K562 (cell line): ENCODE results near the gene FILIP1L. TPM values are rescaled to one million over a fixed set of nuclear protein-coding genes. Genes with fewer than 3 reads are reported as not detected.

Source experiments
- ATAC-seq: fragments of 200-7000 bp; cut with Tn5 transposase; 3 replicates; pipeline ENCODE4 v1.9.1; 2020; ENCODE audit warnings: moderate library complexity
- BruUV-seq: library from RNA; stranded (reverse); fragments of 400-500 nt; replicated peaks from 2 replicates; lab custom pipeline; 2021; lab: Mats Ljungman, UMichigan
- CTCF ChIA-PET: fragments of 300-600 bp; formaldehyde crosslinking; extraction: SDS; loops from one replicate; lab custom pipeline; 2021; ENCODE audit warnings: low intra/inter-chr PET ratio; lab: Yijun Ruan, JAX
- POLR2A ChIA-PET: fragments of 300-600, 350-650 bp; sonication (Branson Sonifier 250); formaldehyde crosslinking; extraction: SDS; loops from one replicate; lab custom pipeline; 2021; ENCODE audit warnings: antibody characterized with exemption, inconsistent platforms; lab: Yijun Ruan, JAX
- DNase-seq, 4 experiments: peaks; one replicate each; pipeline versions ENCODE4 v3.0.0 to v3.0.0-alpha.2; 2011 to 2018; ENCODE audit warnings: low spot score in 3 of 4, mixed read lengths in 3 of 4; ENCODE audit errors: extremely low read depth in 1 of 4
- FAIRE-seq: peaks from 2 replicates; lab custom pipeline; 2011; peaks lifted over from hg19 to GRCh38; lab: Jason Lieb, UNC
- H2AFZ ChIP-seq: 2 replicates; pipeline ENCODE4 v1.6.0; 2011; ENCODE audit warnings: low read depth, low read length, control low read depth, inconsistent platforms
- H3K27ac ChIP-seq: fragments of 200-600 bp; 3 replicates; pipeline ENCODE4 v1.8.0; 2011; ENCODE audit warnings: low read depth, mild to moderate bottlenecking, control low read depth, inconsistent platforms, low read length, moderate library complexity, mixed read lengths; ENCODE audit errors: extremely low read depth
- H3K27me3 ChIP-seq, 2 experiments: fragments of 300-600 bp in 1 of 2; 2 replicates in 1 of 2; 3 replicates in 1 of 2; pipeline versions ENCODE4 v1.6.0 to v1.8.0; 2011; ENCODE audit warnings: inconsistent platforms in 2 of 2, low read length in 2 of 2, mild to moderate bottlenecking in 1 of 2, mixed read lengths in 1 of 2, moderate library complexity in 1 of 2; ENCODE audit not compliant: control insufficient read depth in 2 of 2, insufficient read depth in 2 of 2
- H3K36me3 ChIP-seq: fragments of 300-600 bp; 3 replicates; pipeline ENCODE4 v1.8.0; 2011; ENCODE audit warnings: mild to moderate bottlenecking, low read length, inconsistent platforms; ENCODE audit not compliant: control insufficient read depth, insufficient read depth
- H3K4me1 ChIP-seq, 2 experiments: fragments of 200-600 bp in 1 of 2; replicated peaks in 1 of 2; 2 replicates in 1 of 2; 3 replicates in 1 of 2; pipeline versions ENCODE4 v1.5.1 to v1.8.0; 2011; ENCODE audit warnings: inconsistent platforms in 2 of 2, low read length in 2 of 2, mild to moderate bottlenecking in 1 of 2, mixed read lengths in 1 of 2, moderate library complexity in 1 of 2; ENCODE audit not compliant: control insufficient read depth in 2 of 2, insufficient read depth in 2 of 2
- H3K4me2 ChIP-seq: 2 replicates; pipeline ENCODE4 v1.6.1; 2011; ENCODE audit warnings: low read length, control low read depth, inconsistent platforms, mixed read lengths; ENCODE audit not compliant: insufficient read depth
- H3K4me3 ChIP-seq: fragments of 200-600 bp; sonication (generic), shearing (Covaris generic); 2 replicates; pipeline ENCODE4 v1.5.1; 2016; ENCODE audit warnings: control low read depth, inconsistent platforms
- H3K79me2 ChIP-seq: fragments of 200-600 bp; 3 replicates; pipeline ENCODE4 v1.8.0; 2011; ENCODE audit warnings: low read length, inconsistent platforms; ENCODE audit not compliant: control insufficient read depth, insufficient read depth
- H3K9ac ChIP-seq, 2 experiments: 2 replicates each; pipeline versions ENCODE4 v1.6.0 to v1.6.1; 2011; ENCODE audit warnings: low read depth in 2 of 2, low read length in 2 of 2, control low read depth in 1 of 2, inconsistent platforms in 1 of 2, mild to moderate bottlenecking in 1 of 2, mixed read lengths in 1 of 2; ENCODE audit not compliant: insufficient read depth in 1 of 2
- H3K9me1 ChIP-seq: one replicate; pipeline ENCODE4 v1.6.0; 2011; ENCODE audit warnings: inconsistent platforms, mild to moderate bottlenecking, low read length, moderate library complexity; ENCODE audit not compliant: control insufficient read depth, insufficient read depth
- H3K9me3 ChIP-seq: replicated peaks from 2 replicates; pipeline ENCODE4 v1.5.1; 2011; ENCODE audit warnings: low read depth, low read length, inconsistent platforms; ENCODE audit not compliant: control insufficient read depth, insufficient read depth
- H4K20me1 ChIP-seq: replicated peaks from 2 replicates; pipeline ENCODE4 v1.6.1; 2011; ENCODE audit warnings: low read length, inconsistent platforms, mixed read lengths; ENCODE audit not compliant: control insufficient read depth, insufficient read depth
- ZFX ChIP-seq: sonication (generic); formaldehyde crosslinking; IDR thresholded peaks from 2 replicates; pipeline ENCODE4 v1.8.0; 2022; ENCODE audit warnings: mild to moderate bottlenecking, missing genetic modification reagents, moderate library complexity
- WGBS: fragments of 100-300 bp; shearing (Covaris generic); methylation state at CpG from one replicate; pipeline ENCODE4 v1.1.6; 2016; ENCODE audit warnings: low coverage, mixed read lengths; ENCODE audit not compliant: insufficient coverage; ENCODE audit errors: missing lambda C conversion rate; 5-methylcytosine and 5-hydroxymethylcytosine counted together
- in situ Hi-C: fragments of 300-500 bp; cut with MboI; formaldehyde crosslinking; loops from 4 replicates; pipeline ENCODE4 v1.15.0; 2018; ENCODE audit warnings: inconsistent platforms, mixed read lengths
- intact Hi-C: fragments of 100-400 bp; cut with micrococcal nuclease; formaldehyde crosslinking; loops from 2 replicates; pipeline ENCODE4 v1.14.2; 2022
- polyA plus RNA-seq, 8 experiments: library from polyadenylated mRNA; depleted of rRNA in 4 of 8; stranded (reverse) in 5 of 8; unstranded in 3 of 8; fragments of >200 nt; fragmentation: Nextera tagmentation in 2 of 8; fragmentation: Illumina TruSeq in 1 of 8; extraction: Ambion mirVana in 2 of 8; extraction: Trizol in 1 of 8; gene quantifications; 2 replicates each; pipeline versions ENCODE4 v1.2.1 to v1.2.3, GENCODE V29; 2011 to 2014; ENCODE audit warnings: inconsistent platforms in 1 of 8, missing spikeins in 1 of 8
- total RNA-seq, 7 experiments: library from RNA; depleted of rRNA in 6 of 7; stranded (reverse); fragments of >200 nt in 6 of 7; fragmentation: Illumina TruSeq in 2 of 7; extraction: Trizol in 2 of 7; gene quantifications; 2 replicates each; pipeline versions ENCODE4 v1.2.1 to v1.2.3, GENCODE V29; 2011 to 2021; ENCODE audit warnings: low replicate concordance in 1 of 7
- TF ChIP-seq, protein P1 (sequence below), 2 experiments: fragments of 200-800 bp in 1 of 2; sonication (Bioruptor generic) in 1 of 2; sonication (generic) in 1 of 2; formaldehyde crosslinking in 1 of 2; IDR thresholded peaks in 1 of 2; conservative IDR thresholded peaks in 1 of 2; 2 replicates each; pipeline versions ENCODE4 v1.5.0 to v1.6.1; 2016 to 2020; ENCODE audit warnings: missing compliant biosample characterization in 1 of 2, missing genetic modification characterization in 1 of 2, missing genetic modification reagents in 1 of 2
- TF ChIP-seq, protein P2 (sequence below): fragments of 450-650 bp; IDR thresholded peaks from 2 replicates; pipeline ENCODE4 v1.6.1; 2017; ENCODE audit warnings: mild to moderate bottlenecking, moderate library complexity

FILIP1L gene
- total and polyA plus RNA-seq, 9 of the 15 experiments (the other 6 are each of a cell fraction or from before 2014, with no cell fraction given), result 0.50 to 2.1 (median 1.1) TPM

DNA sequence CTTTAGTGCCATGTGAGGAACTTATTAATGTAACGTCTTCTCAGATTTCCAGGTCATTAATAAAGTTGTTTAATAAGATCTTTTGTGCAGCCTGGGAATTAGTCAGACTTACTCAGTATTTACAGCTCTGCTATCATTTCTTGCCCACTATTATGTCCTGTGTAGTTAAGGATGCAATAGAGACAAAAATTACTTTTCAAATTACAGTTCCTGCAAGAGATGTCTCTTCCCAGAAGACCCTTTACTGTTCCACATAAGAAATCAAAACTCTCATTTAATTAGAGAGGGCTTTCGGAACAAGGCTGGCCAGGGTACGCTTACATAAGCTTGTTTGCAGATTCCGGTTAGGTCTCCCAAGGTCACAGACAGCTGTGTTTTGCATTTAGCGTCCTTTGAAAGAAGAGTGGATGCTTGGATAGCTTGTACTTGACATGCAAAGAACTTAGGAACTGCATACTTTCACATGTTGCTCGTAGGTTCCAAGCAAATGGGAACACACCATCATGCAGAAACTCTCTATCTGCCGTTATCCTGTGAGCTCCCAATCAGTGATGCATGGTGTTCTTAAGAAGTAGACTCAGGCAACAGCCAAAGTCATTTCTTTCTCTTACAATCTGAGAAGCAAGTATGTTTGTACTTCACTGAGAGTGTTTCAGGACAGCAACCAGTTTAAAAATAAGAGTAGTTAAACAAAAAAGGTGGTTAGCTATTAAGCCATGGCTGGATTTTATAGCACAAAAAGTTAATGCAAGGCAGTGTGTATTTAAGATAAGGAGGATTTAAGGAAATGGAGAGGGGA is 37.4 kb downstream of the FILIP1L start:
- Histone ChIP-seq H3K79me2 (no peaks in the 10 kb centered on the region), H3K4me3 (no peak overlapping the region), H4K20me1 (no peaks in the 10 kb centered on the region), H3K9me1 (no peaks in the 10 kb centered on the region), H3K4me1 (peaks cover 3 to 43% of the 10 kb centered on the region in 2 experiments; a peak in 4 of 5 replicates), H3K27me3 (no peaks in the 10 kb centered on the region)
- ChIA-PET POLR2A (interaction anchor here (1.6 kb wide), 1 partner anchor 11 kb away, joined by 3 read pairs; no protein-coding TSS in a partner anchor), CTCF (interaction anchor here (0.6 kb wide), 1 partner anchor 264 kb away, joined by 6 read pairs; no protein-coding TSS in a partner anchor)
- intact Hi-C loops, result no loop called here
- no TSS peak for BruUV-seq
- no peak for DNase-seq
- TF ChIP-seq ZFX (CRISPR knock-in tag), result no peak
- TF ChIP-seq, protein P1, sequence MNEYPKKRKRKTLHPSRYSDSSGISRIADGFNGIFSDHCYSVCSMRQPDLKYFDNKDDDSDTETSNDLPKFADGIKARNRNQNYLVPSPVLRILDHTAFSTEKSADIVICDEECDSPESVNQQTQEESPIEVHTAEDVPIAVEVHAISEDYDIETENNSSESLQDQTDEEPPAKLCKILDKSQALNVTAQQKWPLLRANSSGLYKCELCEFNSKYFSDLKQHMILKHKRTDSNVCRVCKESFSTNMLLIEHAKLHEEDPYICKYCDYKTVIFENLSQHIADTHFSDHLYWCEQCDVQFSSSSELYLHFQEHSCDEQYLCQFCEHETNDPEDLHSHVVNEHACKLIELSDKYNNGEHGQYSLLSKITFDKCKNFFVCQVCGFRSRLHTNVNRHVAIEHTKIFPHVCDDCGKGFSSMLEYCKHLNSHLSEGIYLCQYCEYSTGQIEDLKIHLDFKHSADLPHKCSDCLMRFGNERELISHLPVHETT (CRISPR knock-in tag; conservative IDR thresholded peaks at IDR 0.05 in 1 of 2, IDR thresholded peaks at IDR 0.05 in 1 of 2), result no peak
- TF ChIP-seq, protein P2, sequence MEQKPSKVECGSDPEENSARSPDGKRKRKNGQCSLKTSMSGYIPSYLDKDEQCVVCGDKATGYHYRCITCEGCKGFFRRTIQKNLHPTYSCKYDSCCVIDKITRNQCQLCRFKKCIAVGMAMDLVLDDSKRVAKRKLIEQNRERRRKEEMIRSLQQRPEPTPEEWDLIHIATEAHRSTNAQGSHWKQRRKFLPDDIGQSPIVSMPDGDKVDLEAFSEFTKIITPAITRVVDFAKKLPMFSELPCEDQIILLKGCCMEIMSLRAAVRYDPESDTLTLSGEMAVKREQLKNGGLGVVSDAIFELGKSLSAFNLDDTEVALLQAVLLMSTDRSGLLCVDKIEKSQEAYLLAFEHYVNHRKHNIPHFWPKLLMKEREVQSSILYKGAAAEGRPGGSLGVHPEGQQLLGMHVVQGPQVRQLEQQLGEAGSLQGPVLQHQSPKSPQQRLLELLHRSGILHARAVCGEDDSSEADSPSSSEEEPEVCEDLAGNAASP, result no peak
- TF ChIP-seq, all 486 proteins: peak for 0
- no peak for FAIRE-seq
- Histone ChIP-seq H3K9ac (no peak overlapping the region), H2AFZ (no peak overlapping the region), H3K4me2 (no peak overlapping the region), H3K27ac (no peak overlapping the region), H3K9me3 (no peaks in the 10 kb centered on the region), H3K36me3 (no peaks in the 10 kb centered on the region)
- no peak for ATAC-seq
- in situ Hi-C loops, result loop anchor here (10.0 kb wide), 1 partner anchor 178 kb away; no protein-coding TSS in a partner anchor
- WGBS, result 55% methylated on average over 4 of the region's 7 CpGs
